ENCODE results near the gene HMGXB3. TPM values are rescaled to one million over a fixed set of nuclear protein-coding genes. Genes with fewer than 3 reads are reported as not detected.

Gene HMGXB3
- total RNA-seq, 1 donor from 2014 or later, result 64.0 TPM

GRCh38 chr5:150013931-150014330 is 13.4 kb downstream of the HMGXB3 start:
- no peak for DNase-seq (ENCODE audit: low read depth)
- H3K36me3 ChIP-seq (ENCODE audit: control insufficient read depth, insufficient read depth, low read length), result peaks cover 10% of the 10 kb centered on the region

GRCh38 chr5:150014456-150014855 is 13.9 kb downstream of the HMGXB3 start:
- no peak for DNase-seq (ENCODE audit: low read depth)
- no peak for TF ChIP-seq CTCF (IDR thresholded peaks at IDR 0.05; ENCODE audit: insufficient read depth, low read length, poor library complexity, severe bottlenecking)
- Histone ChIP-seq H3K4me3 (ENCODE audit: low read depth, low read length) (no peak overlapping the region), H3K27me3 (ENCODE audit: control insufficient read depth, insufficient read depth, low read length) (no peaks in the 10 kb centered on the region), H3K36me3 (ENCODE audit: control insufficient read depth, insufficient read depth, low read length) (peaks cover 10% of the 10 kb centered on the region)

More at GRCh38 chr5:150013931-150014330, 13.4 kb downstream of the HMGXB3 start:
- no peaks in the 10 kb centered on the region for H3K27me3 ChIP-seq (ENCODE audit: control insufficient read depth, insufficient read depth, low read length)
- no peak overlapping the region for H3K4me3 ChIP-seq (ENCODE audit: low read depth, low read length)
- TF ChIP-seq CTCF (IDR thresholded peaks at IDR 0.05; ENCODE audit: insufficient read depth, low read length, poor library complexity, severe bottlenecking), result no peak

GRCh38 chr5:150015415-150015814 is 14.9 kb downstream of the HMGXB3 start:
- H3K4me3 ChIP-seq (ENCODE audit: low read depth, low read length), result no peak overlapping the region
- peaks cover 11% of the 10 kb centered on the region for H3K36me3 ChIP-seq (ENCODE audit: control insufficient read depth, insufficient read depth, low read length)
- DNase-seq (ENCODE audit: low read depth), result no peak
- no peaks in the 10 kb centered on the region for H3K27me3 ChIP-seq (ENCODE audit: control insufficient read depth, insufficient read depth, low read length)
- no peak for TF ChIP-seq CTCF (IDR thresholded peaks at IDR 0.05; ENCODE audit: insufficient read depth, low read length, poor library complexity, severe bottlenecking)

- H3K4me3 ChIP-seq (ENCODE audit: low read depth, low read length), result no peak overlapping the region
- H3K36me3 ChIP-seq (ENCODE audit: control insufficient read depth, insufficient read depth, low read length), result peaks cover 9% of the 10 kb centered on the region
- no peaks in the 10 kb centered on the region for H3K27me3 ChIP-seq (ENCODE audit: control insufficient read depth, insufficient read depth, low read length)
- no peak for TF ChIP-seq CTCF (IDR thresholded peaks at IDR 0.05; ENCODE audit: insufficient read depth, low read length, poor library complexity, severe bottlenecking)
- DNase-seq (ENCODE audit: low read depth), result no peak
Measured at GRCh38 chr5:150016537-150016936, 16.0 kb downstream of the HMGXB3 start.

- no peak for DNase-seq (ENCODE audit: low read depth)
- H3K36me3 ChIP-seq (ENCODE audit: control insufficient read depth, insufficient read depth, low read length), result peaks cover 9% of the 10 kb centered on the region
- H3K4me3 ChIP-seq (ENCODE audit: low read depth, low read length), result no peak overlapping the region
- H3K27me3 ChIP-seq (ENCODE audit: control insufficient read depth, insufficient read depth, low read length), result no peaks in the 10 kb centered on the region
- no peak for TF ChIP-seq CTCF (IDR thresholded peaks at IDR 0.05; ENCODE audit: insufficient read depth, low read length, poor library complexity, severe bottlenecking)
Measured at GRCh38 chr5:150017226-150018005, 16.9 kb downstream of the HMGXB3 start.

GRCh38 chr5:150020249-150020648 is 19.7 kb downstream of the HMGXB3 start:
- no peak for TF ChIP-seq CTCF (IDR thresholded peaks at IDR 0.05; ENCODE audit: insufficient read depth, low read length, poor library complexity, severe bottlenecking)
- Histone ChIP-seq H3K27me3 (ENCODE audit: control insufficient read depth, insufficient read depth, low read length) (no peaks in the 10 kb centered on the region), H3K4me3 (ENCODE audit: low read depth, low read length) (no peak overlapping the region), H3K36me3 (ENCODE audit: control insufficient read depth, insufficient read depth, low read length) (peaks cover 8% of the 10 kb centered on the region)
- DNase-seq (ENCODE audit: low read depth), result no peak
